Esophagus squamous epithelium (tissue), 5 donors: ENCODE results near the gene HNF4A. TPM values are rescaled to one million over a fixed set of nuclear protein-coding genes. Genes with fewer than 3 reads are reported as not detected.

Experiments used
- DNase-seq: peaks from one replicate; lab custom pipeline; 2025; lab: John Stamatoyannopoulos, UW
- H3K27ac ChIP-seq, 4 donors: fragments of 200-600 bp; sonication (generic); one replicate each; pipeline ENCODE4 v1.5.1; 2016 to 2019; ENCODE audit warnings: mild to moderate bottlenecking in 1 of 4
- H3K27me3 ChIP-seq, 4 donors: fragments of 200-600 bp; sonication (generic); 1 replicate in 3 of 4; 2 replicates in 1 of 4; pipeline versions ENCODE4 v1.5.1 to v1.6.0; 2017 to 2021; ENCODE audit warnings: antibody characterized with exemption in 1 of 4
- H3K36me3 ChIP-seq, 3 donors: fragments of 200-600 bp; sonication (generic); one replicate each; pipeline ENCODE4 v1.5.1; 2016 to 2019
- H3K4me1 ChIP-seq, 3 donors: fragments of 200-600 bp; sonication (generic); one replicate each; pipeline ENCODE4 v1.5.1; 2017 to 2019
- H3K4me3 ChIP-seq, 4 donors: fragments of 200-600 bp; sonication (generic); 1 replicate in 3 of 4; 2 replicates in 1 of 4; pipeline ENCODE4 v1.5.1; 2016 to 2019; ENCODE audit warnings: mild to moderate bottlenecking in 2 of 4, moderate library complexity in 1 of 4
- H3K9me3 ChIP-seq, 3 donors: fragments of 200-600 bp; sonication (generic); one replicate each; pipeline ENCODE4 v1.5.1; 2016 to 2019
- POLR2A ChIP-seq, 4 donors: fragments of 450-650 bp; IDR thresholded peaks; one replicate each; pipeline ENCODE4 v1.6.1; 2017; ENCODE audit warnings: antibody characterized with exemption in 4 of 4, mild to moderate bottlenecking in 4 of 4, moderate library complexity in 3 of 4
- WGBS, 2 donors: methylation state at CpG; one replicate each; pipeline ENCODE4 v1.1.5; 2018; 5-methylcytosine and 5-hydroxymethylcytosine counted together
- intact Hi-C: fragments of 100-400 bp; cut with DNase I; formaldehyde crosslinking; loops from one replicate; pipeline ENCODE4 v1.15.0; 2022
- total RNA-seq, 4 donors: library from RNA; depleted of rRNA; stranded (reverse); fragments of >200 nt; gene quantifications; one replicate each; pipeline ENCODE4 v1.1.0, GENCODE V29; 2016
- TF ChIP-seq, protein P1 (sequence below), 6 experiments: fragments of 450-650 bp in 4 of 6; fragments of 200-600 bp in 2 of 6; sonication (generic) in 2 of 6; IDR thresholded peaks; one replicate each; pipeline ENCODE4 v1.5.1; 2016 to 2019; ENCODE audit warnings: antibody characterized with exemption in 6 of 6, mild to moderate bottlenecking in 4 of 6, moderate library complexity in 4 of 6
- donor health status: DM: yes; HTN: yes; CAD: no.

The HNF4A gene
- not detected for total RNA-seq

DNA sequence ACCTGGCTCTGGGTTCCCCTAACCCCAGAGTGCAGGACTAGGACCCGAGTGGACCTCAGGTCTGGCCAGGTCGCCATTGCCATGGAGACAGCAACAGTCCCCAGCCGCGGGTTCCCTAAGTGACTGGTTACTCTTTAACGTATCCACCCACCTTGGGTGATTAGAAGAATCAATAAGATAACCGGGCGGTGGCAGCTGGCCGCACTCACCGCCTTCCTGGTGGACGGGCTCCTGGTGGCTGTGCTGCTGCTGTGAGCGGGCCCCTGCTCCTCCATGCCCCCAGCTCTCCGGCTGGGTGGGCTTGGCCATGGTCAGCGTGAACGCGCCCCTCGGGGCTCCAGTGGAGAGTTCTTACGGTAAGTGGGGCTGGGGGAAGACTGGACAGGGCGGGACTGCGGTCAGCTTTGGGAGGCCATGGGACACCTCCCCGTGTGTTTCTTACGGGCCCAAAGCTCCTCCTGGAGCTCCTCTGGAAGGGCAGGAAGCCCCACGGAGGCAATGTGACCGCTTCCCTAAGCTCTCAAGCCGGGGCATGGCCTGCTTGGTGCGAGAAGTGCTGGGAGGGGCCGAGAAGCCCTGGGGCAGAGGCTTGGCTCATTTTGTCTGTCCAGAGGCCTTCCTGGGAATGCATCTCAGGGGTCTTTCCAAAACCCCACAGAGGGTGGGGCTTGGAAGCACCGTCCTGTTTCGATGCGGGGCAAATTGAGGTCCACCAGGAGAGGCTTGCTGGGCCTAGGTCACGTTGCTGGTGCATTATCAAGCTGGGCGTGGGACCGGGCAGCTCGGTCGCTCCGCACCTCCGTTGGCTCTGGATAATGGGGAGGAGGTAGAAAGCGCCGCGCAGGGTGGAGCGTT lies at the start of gene HNF4A:
Gene HNF4A (plus strand): TSS at position 202 of the 855 bp plus-strand sequence. CDS start 106 bp downstream, at position 308.
- intact Hi-C loops, result no loop called here
- Histone ChIP-seq H3K4me3 (no peak within 1 kb of the TSS), H3K27ac (no peak within 1 kb of the TSS), H3K27me3 (peaks cover 0 to 56% (median 0%) of the 10 kb centered on the region in 4 donors), H3K36me3 (no peaks in the 10 kb centered on the region), H3K4me1 (peaks cover 0 to 9% (median 0%) of the 10 kb centered on the region in 3 donors), H3K9me3 (no peaks in the 10 kb centered on the region)
- 48 to 75% methylated on average over 19 to 26 of the region's 40 CpGs for WGBS, 2 donors
- TF ChIP-seq, protein P1, sequence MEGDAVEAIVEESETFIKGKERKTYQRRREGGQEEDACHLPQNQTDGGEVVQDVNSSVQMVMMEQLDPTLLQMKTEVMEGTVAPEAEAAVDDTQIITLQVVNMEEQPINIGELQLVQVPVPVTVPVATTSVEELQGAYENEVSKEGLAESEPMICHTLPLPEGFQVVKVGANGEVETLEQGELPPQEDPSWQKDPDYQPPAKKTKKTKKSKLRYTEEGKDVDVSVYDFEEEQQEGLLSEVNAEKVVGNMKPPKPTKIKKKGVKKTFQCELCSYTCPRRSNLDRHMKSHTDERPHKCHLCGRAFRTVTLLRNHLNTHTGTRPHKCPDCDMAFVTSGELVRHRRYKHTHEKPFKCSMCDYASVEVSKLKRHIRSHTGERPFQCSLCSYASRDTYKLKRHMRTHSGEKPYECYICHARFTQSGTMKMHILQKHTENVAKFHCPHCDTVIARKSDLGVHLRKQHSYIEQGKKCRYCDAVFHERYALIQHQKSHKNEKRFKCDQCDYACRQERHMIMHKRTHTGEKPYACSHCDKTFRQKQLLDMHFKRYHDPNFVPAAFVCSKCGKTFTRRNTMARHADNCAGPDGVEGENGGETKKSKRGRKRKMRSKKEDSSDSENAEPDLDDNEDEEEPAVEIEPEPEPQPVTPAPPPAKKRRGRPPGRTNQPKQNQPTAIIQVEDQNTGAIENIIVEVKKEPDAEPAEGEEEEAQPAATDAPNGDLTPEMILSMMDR (IDR thresholded peaks at IDR 0.05), result no peak
- TF ChIP-seq POLR2A (IDR thresholded peaks at IDR 0.05), result no peak
- DNase-seq, result no peak

GRCh38 chr20:44306927-44307326 lies 48.6 kb upstream of the HNF4A start:
- no peak overlapping the region for H3K27ac ChIP-seq
- TF ChIP-seq, protein P1 (IDR thresholded peaks at IDR 0.05), result no peak
- TF ChIP-seq POLR2A (IDR thresholded peaks at IDR 0.05), result no peak
- 88 to 91% methylated on average over 6 of the region's 9 CpGs for WGBS, 2 donors

GRCh38 chr20:44309763-44310663 lies 45.5 kb upstream of the HNF4A start:
- no peak for TF ChIP-seq POLR2A (IDR thresholded peaks at IDR 0.05)
- TF ChIP-seq, protein P1 (IDR thresholded peaks at IDR 0.05), result no peak
- intact Hi-C loops, result loop anchor here (2.0 to 10.0 kb wide), 2 partner anchors 91 to 195 kb away; no protein-coding TSS in a partner anchor
- WGBS, 2 donors, result 5 to 14% methylated on average over 9 to 10 of the region's 17 CpGs
- peaks cover 14 to 27% (median 17%) of the 10 kb centered on the region in 3 donors for H3K4me1 ChIP-seq
- no peaks in the 10 kb centered on the region for H3K9me3 ChIP-seq
- no peaks in the 10 kb centered on the region for H3K27me3 ChIP-seq
- H3K27ac ChIP-seq, result peak overlapping the region; percentile 70 to 83 (median 78)
- H3K36me3 ChIP-seq, result peaks cover 0 to 21% (median 0%) of the 10 kb centered on the region in 3 donors
- peak overlapping the region; percentile 72 to 82 (median 78) for H3K4me3 ChIP-seq
- DNase-seq, result no peak

More at GRCh38 chr20:44306927-44307326, 48.6 kb upstream of the HNF4A start:
- H3K9me3 ChIP-seq, result no peaks in the 10 kb centered on the region
- intact Hi-C loops, result no loop called here
- H3K4me3 ChIP-seq, result no peak overlapping the region
- DNase-seq, result no peak
- H3K4me1 ChIP-seq, result peaks cover 14 to 27% (median 17%) of the 10 kb centered on the region in 3 donors
- peaks cover 0 to 21% (median 0%) of the 10 kb centered on the region in 3 donors for H3K36me3 ChIP-seq
- no peaks in the 10 kb centered on the region for H3K27me3 ChIP-seq

GRCh38 chr20:44310664-44311639 lies 44.5 kb upstream of the HNF4A start, which contains the start of gene FITM2:
FITM2 (minus strand) TSS chr20:44311202; CDS start chr20:44311148, 54 bp downstream.
- Histone ChIP-seq H3K4me1 (peaks cover 14 to 27% (median 17%) of the 10 kb centered on the region in 3 donors), H3K27me3 (no peaks in the 10 kb centered on the region), H3K4me3 (peak within 1 kb of the TSS; percentile 72 to 82 (median 78)), H3K36me3 (peaks cover 0 to 13% (median 0%) of the 10 kb centered on the region in 3 donors), H3K27ac (peak within 1 kb of the TSS; percentile 70 to 83 (median 78)), H3K9me3 (no peaks in the 10 kb centered on the region)
- intact Hi-C loops, result loop anchor here (2.0 to 10.0 kb wide), 2 partner anchors 92 to 196 kb away; no protein-coding TSS in a partner anchor
- DNase-seq, result peak; percentile 91
- WGBS, 2 donors, result 2 to 5% methylated on average over 8 to 23 of the region's 70 CpGs
- TF ChIP-seq, protein P1 (IDR thresholded peaks at IDR 0.05), result peak; percentile 89 to 99 (median 93)
- TF ChIP-seq POLR2A (IDR thresholded peaks at IDR 0.05), result peak in 2 of 4 donors; percentile 44 to 63
